Thyroid gland (tissue), 4 donors: ENCODE measurements around the gene COG5. TPM values are rescaled to one million over a fixed set of nuclear protein-coding genes. Genes with fewer than 3 reads are reported as not detected.

Source experiments
- DNase-seq, 2 donors: peaks; one replicate each; pipeline ENCODE4 v3.0.0-alpha.2; 2019
- H3K27ac ChIP-seq, 3 donors: fragments of 200-600 bp; sonication (generic); 1 replicate in 2 of 3; 2 replicates in 1 of 3; pipeline ENCODE4 v1.5.1; 2016 to 2019; ENCODE audit warnings: mild to moderate bottlenecking in 1 of 3, moderate library complexity in 1 of 3
- H3K27me3 ChIP-seq: fragments of 200-600 bp; sonication (generic); one replicate; pipeline ENCODE4 v1.5.1; 2019
- H3K36me3 ChIP-seq, 2 donors: fragments of 200-600 bp; sonication (generic); one replicate each; pipeline ENCODE4 v1.5.1; 2016 to 2019
- H3K4me1 ChIP-seq, 2 donors: fragments of 200-600 bp; sonication (generic); one replicate each; pipeline ENCODE4 v1.5.1; 2017 to 2019
- H3K4me3 ChIP-seq, 3 donors: fragments of 200-600 bp; sonication (generic); replicated peaks in 1 of 3; 1 replicate in 2 of 3; 2 replicates in 1 of 3; pipeline ENCODE4 v1.5.1; 2016; ENCODE audit warnings: mild to moderate bottlenecking in 1 of 3
- H3K9me3 ChIP-seq: fragments of 200-600 bp; sonication (generic); one replicate; pipeline ENCODE4 v1.5.1; 2017
- POLR2A ChIP-seq, 2 donors: fragments of 450-650 bp; IDR thresholded peaks; one replicate each; pipeline ENCODE4 v1.6.1; 2017; ENCODE audit warnings: antibody characterized with exemption in 2 of 2, mild to moderate bottlenecking in 2 of 2, moderate library complexity in 1 of 2
- WGBS, 2 donors: methylation state at CpG; one replicate each; pipeline ENCODE4 v1.1.5; 2017; 5-methylcytosine and 5-hydroxymethylcytosine counted together
- intact Hi-C: fragments of 100-400 bp; cut with DNase I; formaldehyde crosslinking; loops from one replicate; pipeline ENCODE4 v1.15.1; 2023
- total RNA-seq, 4 donors: library from RNA; depleted of rRNA; stranded (reverse); fragments of >200 nt; gene quantifications; one replicate each; pipeline ENCODE4 v1.2.3, GENCODE V29; 2016
- TF ChIP-seq, protein P1 (sequence below), 6 experiments: fragments of 200-600 bp in 3 of 6; fragments of 450-650 bp in 3 of 6; sonication (generic) in 3 of 6; IDR thresholded peaks; one replicate each; pipeline ENCODE4 v1.5.1; 2016 to 2019; ENCODE audit warnings: antibody characterized with exemption in 6 of 6, mild to moderate bottlenecking in 2 of 6, inconsistent platforms in 1 of 6, moderate library complexity in 1 of 6

Gene COG5
- total RNA-seq, 4 donors from 2014 or later: 108 to 268 (median 148) TPM

GRCh38 chr7:107181172-107181571 is 382.5 kb downstream of the COG5 start:
- H3K27ac ChIP-seq: no peak overlapping the region
- peaks cover 17 to 46% of the 10 kb centered on the region in 2 donors for H3K36me3 ChIP-seq

GRCh38 chr7:107180378-107180777 is 383.3 kb downstream of the COG5 start:
- H3K27ac ChIP-seq: peak overlapping the region in 1 of 3 donors; percentile 7
- peaks cover 10 to 38% of the 10 kb centered on the region in 2 donors for H3K36me3 ChIP-seq
- WGBS, 2 donors: 33 to 36% methylated on average over 1 of the region's 1 CpG
- no peaks in the 10 kb centered on the region for H3K27me3 ChIP-seq
- peaks cover 18 to 19% of the 10 kb centered on the region in 2 donors for H3K4me1 ChIP-seq
- H3K9me3 ChIP-seq: no peaks in the 10 kb centered on the region
- no peak overlapping the region for H3K4me3 ChIP-seq
- peak; percentile 16 to 27 for DNase-seq
- intact Hi-C loops: no loop called here
- TF ChIP-seq, protein P1, sequence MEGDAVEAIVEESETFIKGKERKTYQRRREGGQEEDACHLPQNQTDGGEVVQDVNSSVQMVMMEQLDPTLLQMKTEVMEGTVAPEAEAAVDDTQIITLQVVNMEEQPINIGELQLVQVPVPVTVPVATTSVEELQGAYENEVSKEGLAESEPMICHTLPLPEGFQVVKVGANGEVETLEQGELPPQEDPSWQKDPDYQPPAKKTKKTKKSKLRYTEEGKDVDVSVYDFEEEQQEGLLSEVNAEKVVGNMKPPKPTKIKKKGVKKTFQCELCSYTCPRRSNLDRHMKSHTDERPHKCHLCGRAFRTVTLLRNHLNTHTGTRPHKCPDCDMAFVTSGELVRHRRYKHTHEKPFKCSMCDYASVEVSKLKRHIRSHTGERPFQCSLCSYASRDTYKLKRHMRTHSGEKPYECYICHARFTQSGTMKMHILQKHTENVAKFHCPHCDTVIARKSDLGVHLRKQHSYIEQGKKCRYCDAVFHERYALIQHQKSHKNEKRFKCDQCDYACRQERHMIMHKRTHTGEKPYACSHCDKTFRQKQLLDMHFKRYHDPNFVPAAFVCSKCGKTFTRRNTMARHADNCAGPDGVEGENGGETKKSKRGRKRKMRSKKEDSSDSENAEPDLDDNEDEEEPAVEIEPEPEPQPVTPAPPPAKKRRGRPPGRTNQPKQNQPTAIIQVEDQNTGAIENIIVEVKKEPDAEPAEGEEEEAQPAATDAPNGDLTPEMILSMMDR (IDR thresholded peaks at IDR 0.05): no peak
- TF ChIP-seq POLR2A (IDR thresholded peaks at IDR 0.05): no peak

More at GRCh38 chr7:107181172-107181571, 382.5 kb downstream of the COG5 start:
- H3K4me3 ChIP-seq: no peak overlapping the region
- intact Hi-C loops: no loop called here
- H3K4me1 ChIP-seq: peaks cover 18 to 19% of the 10 kb centered on the region in 2 donors
- DNase-seq: no peak
- TF ChIP-seq, protein P1 (IDR thresholded peaks at IDR 0.05): no peak
- TF ChIP-seq POLR2A (IDR thresholded peaks at IDR 0.05): no peak
- no peaks in the 10 kb centered on the region for H3K9me3 ChIP-seq
- no peaks in the 10 kb centered on the region for H3K27me3 ChIP-seq
- 91 to 92% methylated on average over 5 of the region's 5 CpGs for WGBS, 2 donors

- WGBS, 2 donors: 90 to 92% methylated on average over 14 of the region's 14 CpGs
- Histone ChIP-seq H3K4me3 (no peak overlapping the region), H3K27ac (no peak overlapping the region), H3K36me3 (peaks cover 10 to 33% of the 10 kb centered on the region in 2 donors), H3K4me1 (peaks cover 24 to 27% of the 10 kb centered on the region in 2 donors), H3K9me3 (no peaks in the 10 kb centered on the region), H3K27me3 (no peaks in the 10 kb centered on the region)
- TF ChIP-seq, protein P1 (IDR thresholded peaks at IDR 0.05): no peak
- TF ChIP-seq POLR2A (IDR thresholded peaks at IDR 0.05): no peak
- intact Hi-C loops: no loop called here
- no peak for DNase-seq
Measured at GRCh38 chr7:107179326-107180164, 384.2 kb downstream of the COG5 start.

- Histone ChIP-seq H3K9me3 (no peaks in the 10 kb centered on the region), H3K4me3 (no peak overlapping the region), H3K27me3 (no peaks in the 10 kb centered on the region), H3K27ac (peak overlapping the region in 1 of 3 donors; percentile 4), H3K36me3 (no peaks in the 10 kb centered on the region), H3K4me1 (peaks cover 39 to 48% of the 10 kb centered on the region in 2 donors)
- TF ChIP-seq, protein P1 (IDR thresholded peaks at IDR 0.05): no peak
- TF ChIP-seq POLR2A (IDR thresholded peaks at IDR 0.05): no peak
- intact Hi-C loops: no loop called here
- WGBS, 2 donors: 69 to 76% methylated on average over 4 of the region's 4 CpGs
- no peak for DNase-seq
Measured at GRCh38 chr7:107173691-107174406, 389.9 kb downstream of the COG5 start.
